ENCODE measurements around the gene ITGA4.

- no peak for TF ChIP-seq JUND (IDR thresholded peaks at IDR 0.05; ENCODE audit: borderline replicate concordance, low read depth, low read length)
- TF ChIP-seq JUND (tag; IDR thresholded peaks at IDR 0.05; ENCODE audit: borderline replicate concordance, low read depth, low read length) = no peak
- no peak for TF ChIP-seq FOXM1 (IDR thresholded peaks at IDR 0.05; ENCODE audit: low read depth)
- TF ChIP-seq FOXM1 (CRISPR knock-in tag; IDR thresholded peaks at IDR 0.05; ENCODE audit: low read depth) = no peak
- no peak for TF ChIP-seq FOXA1 (IDR thresholded peaks at IDR 0.05; ENCODE audit: borderline replicate concordance)
- TF ChIP-seq GABPB2 (CRISPR knock-in tag; conservative IDR thresholded peaks at IDR 0.05) = no peak
- TF ChIP-seq ZNF23 (CRISPR knock-in tag; IDR thresholded peaks at IDR 0.05) = no peak
- no peak for TF ChIP-seq LARP7 (IDR thresholded peaks at IDR 0.05)
- TF ChIP-seq ZBTB5 (IDR thresholded peaks at IDR 0.05) = no peak
- no peak for TF ChIP-seq CBX5 (IDR thresholded peaks at IDR 0.05; ENCODE audit: borderline replicate concordance, low read depth)
- TF ChIP-seq BRF2 (IDR thresholded peaks at IDR 0.05; ENCODE audit: borderline replicate concordance, insufficient read depth, insufficient read length) = no peak
- no peak for TF ChIP-seq GTF2F1 (IDR thresholded peaks at IDR 0.05; ENCODE audit: low read depth, low read length)
- TF ChIP-seq, protein P1, sequence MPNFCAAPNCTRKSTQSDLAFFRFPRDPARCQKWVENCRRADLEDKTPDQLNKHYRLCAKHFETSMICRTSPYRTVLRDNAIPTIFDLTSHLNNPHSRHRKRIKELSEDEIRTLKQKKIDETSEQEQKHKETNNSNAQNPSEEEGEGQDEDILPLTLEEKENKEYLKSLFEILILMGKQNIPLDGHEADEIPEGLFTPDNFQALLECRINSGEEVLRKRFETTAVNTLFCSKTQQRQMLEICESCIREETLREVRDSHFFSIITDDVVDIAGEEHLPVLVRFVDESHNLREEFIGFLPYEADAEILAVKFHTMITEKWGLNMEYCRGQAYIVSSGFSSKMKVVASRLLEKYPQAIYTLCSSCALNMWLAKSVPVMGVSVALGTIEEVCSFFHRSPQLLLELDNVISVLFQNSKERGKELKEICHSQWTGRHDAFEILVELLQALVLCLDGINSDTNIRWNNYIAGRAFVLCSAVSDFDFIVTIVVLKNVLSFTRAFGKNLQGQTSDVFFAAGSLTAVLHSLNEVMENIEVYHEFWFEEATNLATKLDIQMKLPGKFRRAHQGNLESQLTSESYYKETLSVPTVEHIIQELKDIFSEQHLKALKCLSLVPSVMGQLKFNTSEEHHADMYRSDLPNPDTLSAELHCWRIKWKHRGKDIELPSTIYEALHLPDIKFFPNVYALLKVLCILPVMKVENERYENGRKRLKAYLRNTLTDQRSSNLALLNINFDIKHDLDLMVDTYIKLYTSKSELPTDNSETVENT (CRISPR knock-in tag; IDR thresholded peaks at IDR 0.05) = no peak
- TF ChIP-seq NFIC (IDR thresholded peaks at IDR 0.05) = no peak
- TF ChIP-seq, protein P2, sequence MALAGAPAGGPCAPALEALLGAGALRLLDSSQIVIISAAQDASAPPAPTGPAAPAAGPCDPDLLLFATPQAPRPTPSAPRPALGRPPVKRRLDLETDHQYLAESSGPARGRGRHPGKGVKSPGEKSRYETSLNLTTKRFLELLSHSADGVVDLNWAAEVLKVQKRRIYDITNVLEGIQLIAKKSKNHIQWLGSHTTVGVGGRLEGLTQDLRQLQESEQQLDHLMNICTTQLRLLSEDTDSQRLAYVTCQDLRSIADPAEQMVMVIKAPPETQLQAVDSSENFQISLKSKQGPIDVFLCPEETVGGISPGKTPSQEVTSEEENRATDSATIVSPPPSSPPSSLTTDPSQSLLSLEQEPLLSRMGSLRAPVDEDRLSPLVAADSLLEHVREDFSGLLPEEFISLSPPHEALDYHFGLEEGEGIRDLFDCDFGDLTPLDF (CRISPR knock-in tag; IDR thresholded peaks at IDR 0.05) = no peak
- TF ChIP-seq MCM3 (IDR thresholded peaks at IDR 0.05) = no peak
Observed at GRCh38 chr2:181464966-181465365, 7.8 kb downstream of the ITGA4 start.

All from K562 (cell line).